Bronchial epithelial cell (primary cell): Measurements from ENCODE around the gene MN1. TPM values are rescaled to one million over a fixed set of nuclear protein-coding genes. Genes with fewer than 3 reads are reported as not detected.

ENCODE experiments used
- DNase-seq: peaks from one replicate; pipeline ENCODE4 v3.0.0-alpha.2; 2010; ENCODE audit warnings: low read depth
- FAIRE-seq: peaks from 2 replicates; lab custom pipeline; 2011; peaks lifted over from hg19 to GRCh38; lab: Jason Lieb, UNC
- H3K27me3 ChIP-seq: 2 replicates; pipeline ENCODE4 v1.5.1; 2011; ENCODE audit warnings: low read length; ENCODE audit not compliant: control insufficient read depth, insufficient read depth
- H3K36me3 ChIP-seq: 2 replicates; pipeline ENCODE4 v1.5.1; 2011; ENCODE audit warnings: low read length; ENCODE audit not compliant: control insufficient read depth, insufficient read depth
- H3K4me3 ChIP-seq: 2 replicates; pipeline ENCODE4 v1.5.1; 2011; ENCODE audit warnings: mild to moderate bottlenecking, low read depth, low read length, control low read depth
- total RNA-seq: library from RNA; depleted of rRNA; stranded (reverse); fragments of >200 nt; gene quantifications from 2 replicates; pipeline ENCODE4 v1.2.1, GENCODE V29; 2014
- TF ChIP-seq, protein P1 (sequence below): IDR thresholded peaks from 2 replicates; pipeline ENCODE4 v1.5.1; 2011; ENCODE audit warnings: mild to moderate bottlenecking, moderate library complexity, low read length, control low read depth, inconsistent platforms; ENCODE audit not compliant: insufficient read depth, severe bottlenecking

Gene MN1
- total RNA-seq, 1 donor from 2014 or later, result 1.3 TPM

DNA sequence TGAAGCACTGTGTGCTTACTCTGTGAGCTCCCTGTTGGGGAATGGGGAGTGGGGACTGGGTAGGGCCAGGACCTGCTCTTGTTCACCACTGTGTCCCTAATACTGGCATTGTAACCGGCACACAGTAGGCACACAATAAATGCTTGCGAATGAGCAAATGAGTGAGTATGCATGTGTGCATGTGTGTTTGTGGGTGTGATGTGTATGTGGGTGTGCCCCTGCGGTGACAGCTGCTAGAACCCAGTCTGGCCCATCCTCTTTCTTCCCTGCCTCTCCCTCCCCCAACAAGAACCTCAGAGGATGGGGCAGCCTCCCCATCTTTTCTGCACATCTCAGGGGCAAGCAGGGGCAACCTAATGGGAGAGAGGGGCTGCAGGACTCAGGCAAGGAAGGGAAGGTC is 90.5 kb downstream of the MN1 start:
- Histone ChIP-seq H3K4me3 (no peak overlapping the region), H3K27me3 (no peaks in the 10 kb centered on the region), H3K36me3 (no peaks in the 10 kb centered on the region)
- DNase-seq, result no peak
- TF ChIP-seq, protein P1, sequence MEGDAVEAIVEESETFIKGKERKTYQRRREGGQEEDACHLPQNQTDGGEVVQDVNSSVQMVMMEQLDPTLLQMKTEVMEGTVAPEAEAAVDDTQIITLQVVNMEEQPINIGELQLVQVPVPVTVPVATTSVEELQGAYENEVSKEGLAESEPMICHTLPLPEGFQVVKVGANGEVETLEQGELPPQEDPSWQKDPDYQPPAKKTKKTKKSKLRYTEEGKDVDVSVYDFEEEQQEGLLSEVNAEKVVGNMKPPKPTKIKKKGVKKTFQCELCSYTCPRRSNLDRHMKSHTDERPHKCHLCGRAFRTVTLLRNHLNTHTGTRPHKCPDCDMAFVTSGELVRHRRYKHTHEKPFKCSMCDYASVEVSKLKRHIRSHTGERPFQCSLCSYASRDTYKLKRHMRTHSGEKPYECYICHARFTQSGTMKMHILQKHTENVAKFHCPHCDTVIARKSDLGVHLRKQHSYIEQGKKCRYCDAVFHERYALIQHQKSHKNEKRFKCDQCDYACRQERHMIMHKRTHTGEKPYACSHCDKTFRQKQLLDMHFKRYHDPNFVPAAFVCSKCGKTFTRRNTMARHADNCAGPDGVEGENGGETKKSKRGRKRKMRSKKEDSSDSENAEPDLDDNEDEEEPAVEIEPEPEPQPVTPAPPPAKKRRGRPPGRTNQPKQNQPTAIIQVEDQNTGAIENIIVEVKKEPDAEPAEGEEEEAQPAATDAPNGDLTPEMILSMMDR, result no peak
- FAIRE-seq, result peak; percentile 18

DNA sequence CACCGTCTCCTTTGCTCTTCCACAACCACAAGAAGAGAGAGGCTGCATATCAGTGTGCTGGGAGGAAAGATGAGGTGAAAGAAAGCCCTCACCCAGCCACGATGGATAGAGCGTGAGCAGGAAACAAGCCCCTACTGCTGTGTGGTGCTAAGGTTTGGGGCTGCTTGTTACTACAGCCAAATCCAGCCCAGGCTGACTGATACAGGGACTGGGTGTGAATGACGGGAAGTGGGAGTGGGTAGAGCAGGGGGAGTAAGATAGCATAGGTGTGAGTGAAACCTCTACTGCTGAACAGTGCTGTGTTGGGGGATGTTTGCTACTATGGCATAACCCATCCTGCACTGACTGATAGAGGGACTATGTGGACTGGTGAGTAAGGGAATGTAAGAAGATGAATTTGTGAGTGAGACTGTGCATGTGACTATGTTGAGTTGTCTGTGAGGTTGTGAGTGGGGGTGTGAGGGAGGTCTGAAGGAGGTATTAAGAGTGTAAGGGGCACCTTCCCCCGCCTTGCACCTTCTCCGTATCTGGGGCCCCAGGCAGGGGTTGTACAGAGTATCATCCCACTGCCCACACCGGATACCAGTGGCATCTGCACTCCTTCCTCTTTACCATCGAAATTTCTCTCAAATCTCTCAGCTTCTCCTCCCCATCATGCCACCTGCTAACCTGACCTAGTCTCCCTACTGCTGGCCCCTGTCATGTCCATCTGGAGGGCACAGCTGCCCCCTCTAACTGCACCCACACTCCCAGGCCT is 91.5 kb downstream of the MN1 start:
- Histone ChIP-seq H3K36me3 (no peaks in the 10 kb centered on the region), H3K4me3 (no peak overlapping the region), H3K27me3 (no peaks in the 10 kb centered on the region)
- TF ChIP-seq, protein P1, result no peak
- FAIRE-seq, result peak; percentile 18
- no peak for DNase-seq

DNA sequence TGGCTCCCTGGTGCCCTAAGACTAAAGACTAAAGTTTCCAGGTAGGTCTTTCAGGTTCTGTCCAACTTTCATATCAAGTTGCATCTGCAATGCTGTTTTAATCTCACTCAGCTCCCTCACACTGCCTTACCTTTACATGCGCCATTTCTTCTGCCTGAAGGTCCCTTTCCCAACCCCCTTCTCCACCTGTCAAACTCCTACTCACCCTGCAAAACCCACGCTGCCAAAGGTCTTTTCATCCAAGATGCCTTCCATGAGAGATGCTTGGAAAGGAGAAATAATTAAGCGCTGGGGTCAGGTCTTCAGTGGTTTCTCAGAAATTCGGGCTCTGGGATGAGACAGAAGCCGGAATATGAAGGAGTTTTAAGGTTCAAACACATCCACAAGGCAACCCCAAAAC is 95.1 kb downstream of the MN1 start:
- TF ChIP-seq, protein P1, result no peak
- Histone ChIP-seq H3K4me3 (no peak overlapping the region), H3K27me3 (no peaks in the 10 kb centered on the region), H3K36me3 (no peaks in the 10 kb centered on the region)
- no peak for FAIRE-seq
- DNase-seq, result no peak

DNA sequence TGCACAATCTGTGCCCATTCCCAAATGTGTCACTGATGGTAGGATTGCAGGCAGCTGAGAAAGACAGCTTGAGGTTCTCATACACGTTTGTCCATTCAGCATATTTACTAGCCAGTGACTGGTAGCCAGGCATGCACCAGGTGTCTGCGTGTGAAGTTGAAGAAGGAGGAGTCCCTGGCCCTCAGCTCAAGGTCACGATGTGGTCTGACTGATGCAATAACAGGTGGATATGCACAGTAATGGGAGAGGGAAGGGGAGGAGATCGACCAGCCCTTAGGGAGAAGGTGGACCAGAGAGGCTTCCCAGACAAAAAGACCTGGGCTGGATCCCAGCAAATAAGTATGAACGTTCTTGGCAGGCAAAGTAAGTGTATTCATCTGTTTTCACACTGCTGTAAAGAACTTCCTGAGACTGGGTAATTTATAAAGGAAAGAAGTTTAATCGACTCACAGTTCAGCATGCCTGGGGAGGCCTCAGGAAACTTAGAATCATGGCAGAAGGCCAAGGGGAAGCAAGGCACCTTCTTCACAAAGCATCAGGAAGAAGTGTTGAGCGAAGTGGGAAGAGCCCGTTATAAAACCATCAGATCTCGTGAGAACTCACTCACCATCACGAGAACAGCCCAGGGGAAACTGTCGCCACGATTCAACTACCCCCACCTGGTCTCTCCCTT is 96.0 kb downstream of the MN1 start:
- no peak for DNase-seq

DNA sequence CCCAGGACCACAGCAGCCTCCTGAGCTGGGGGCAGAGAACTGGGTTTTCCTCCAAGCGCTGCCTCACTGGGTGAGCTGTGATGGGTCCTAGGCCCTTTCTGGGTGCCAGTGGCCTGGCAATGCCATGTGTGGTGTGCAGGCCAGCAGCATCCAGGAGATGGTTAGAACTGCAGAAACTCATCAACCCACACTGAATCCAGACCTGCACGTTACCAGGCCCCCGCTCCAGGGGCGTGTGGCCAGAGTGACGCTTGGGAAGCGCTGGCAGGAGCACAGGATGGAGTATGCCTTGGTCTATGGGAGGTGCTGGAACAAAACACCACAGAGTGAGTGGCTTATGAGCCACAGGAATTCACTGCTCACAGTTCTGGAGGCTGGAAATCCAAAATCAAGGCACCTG is 97.0 kb downstream of the MN1 start:
- H3K27me3 ChIP-seq, result no peaks in the 10 kb centered on the region
- no peak for FAIRE-seq
- DNase-seq, result no peak
- TF ChIP-seq, protein P1, result no peak
- H3K36me3 ChIP-seq, result no peaks in the 10 kb centered on the region
- no peak overlapping the region for H3K4me3 ChIP-seq

More for the DNA sequence above, 96.0 kb downstream of the MN1 start:
- no peak overlapping the region for H3K4me3 ChIP-seq
- peak; percentile 23 for FAIRE-seq
- TF ChIP-seq, protein P1, result no peak
- no peaks in the 10 kb centered on the region for H3K27me3 ChIP-seq
- H3K36me3 ChIP-seq, result no peaks in the 10 kb centered on the region
